Keratinocyte (primary cell): ENCODE results near the gene SHROOM1. TPM values are rescaled to one million over a fixed set of nuclear protein-coding genes. Genes with fewer than 3 reads are reported as not detected.

Source experiments
- DNase-seq: peaks from one replicate; pipeline ENCODE4 v3.0.0-alpha.2; 2011; ENCODE audit warnings: low read depth, missing footprints, low spot score
- FAIRE-seq: peaks from 2 replicates; lab custom pipeline; 2011; peaks lifted over from hg19 to GRCh38; lab: Jason Lieb, UNC
- H2AFZ ChIP-seq: 2 replicates; pipeline ENCODE4 v1.6.0; 2012; ENCODE audit warnings: low read length, control low read depth, inconsistent platforms; ENCODE audit not compliant: control insufficient read depth
- H3K27ac ChIP-seq: 2 replicates; pipeline ENCODE4 v1.5.1; 2011; ENCODE audit warnings: low read length; ENCODE audit not compliant: control insufficient read depth, insufficient read depth
- H3K27me3 ChIP-seq: 3 replicates; pipeline ENCODE4 v1.6.0; 2011; ENCODE audit warnings: low read length; ENCODE audit not compliant: control insufficient read depth, insufficient read depth; ENCODE audit errors: extremely low read depth
- H3K36me3 ChIP-seq, 2 experiments: 2 replicates in 1 of 2; 3 replicates in 1 of 2; pipeline ENCODE4 v1.5.1; 2011; ENCODE audit warnings: low read length in 2 of 2, mild to moderate bottlenecking in 1 of 2; ENCODE audit not compliant: control insufficient read depth in 2 of 2, insufficient read depth in 2 of 2; ENCODE audit errors: extremely low read depth in 1 of 2
- H3K4me1 ChIP-seq: 3 replicates; pipeline ENCODE4 v1.5.1; 2011; ENCODE audit warnings: low read length; ENCODE audit not compliant: control insufficient read depth, insufficient read depth; ENCODE audit errors: extremely low read depth
- H3K4me2 ChIP-seq: 3 replicates; pipeline ENCODE4 v1.6.0; 2011; ENCODE audit warnings: low read depth, low read length; ENCODE audit not compliant: control insufficient read depth, insufficient read depth; ENCODE audit errors: extremely low read depth
- H3K4me3 ChIP-seq, 3 experiments: fragments of 200-600 bp in 1 of 3; sonication (generic) in 1 of 3; 2 replicates in 2 of 3; 3 replicates in 1 of 3; pipeline ENCODE4 v1.5.1; 2011 to 2016; ENCODE audit warnings: low read length in 3 of 3, mild to moderate bottlenecking in 3 of 3, control low read depth in 2 of 3, inconsistent platforms in 1 of 3, low read depth in 1 of 3, mixed read lengths in 1 of 3, mixed run types in 1 of 3, moderate library complexity in 1 of 3; ENCODE audit not compliant: control insufficient read depth in 2 of 3, insufficient read depth in 2 of 3; ENCODE audit errors: extremely low read depth in 1 of 3
- H3K79me2 ChIP-seq: 2 replicates; pipeline ENCODE4 v1.6.0; 2012; ENCODE audit warnings: low read length; ENCODE audit not compliant: control insufficient read depth, insufficient read depth
- H3K9ac ChIP-seq: 3 replicates; pipeline ENCODE4 v1.6.0; 2011; ENCODE audit warnings: low read length; ENCODE audit not compliant: control insufficient read depth, insufficient read depth; ENCODE audit errors: extremely low read depth
- H3K9me1 ChIP-seq: 3 replicates; pipeline ENCODE4 v1.6.0; 2011; ENCODE audit warnings: low read length; ENCODE audit not compliant: control insufficient read depth, insufficient read depth; ENCODE audit errors: extremely low read depth
- H3K9me3 ChIP-seq: 2 replicates; pipeline ENCODE4 v1.5.1; 2012; ENCODE audit warnings: low read depth, low read length; ENCODE audit not compliant: control insufficient read depth
- H4K20me1 ChIP-seq: 3 replicates; pipeline ENCODE4 v1.6.0; 2011; ENCODE audit warnings: low read length; ENCODE audit not compliant: control insufficient read depth, insufficient read depth; ENCODE audit errors: extremely low read depth
- CTCF ChIP-seq, 3 experiments: IDR thresholded peaks in 1 of 3; conservative IDR thresholded peaks in 1 of 3; optimal IDR thresholded peaks in 1 of 3; 2 replicates in 2 of 3; 3 replicates in 1 of 3; pipeline versions ENCODE3 to v1.5.1; 2011; ENCODE audit warnings: low read length in 3 of 3, mild to moderate bottlenecking in 3 of 3, moderate library complexity in 2 of 3, control low read depth in 1 of 3, inconsistent platforms in 1 of 3; ENCODE audit not compliant: insufficient read depth in 2 of 3; ENCODE audit errors: extremely low read depth in 1 of 3
- EZH2 ChIP-seq: IDR thresholded peaks from one replicate; pipeline ENCODE4 v1.6.1; 2012; ENCODE audit warnings: inconsistent platforms, mild to moderate bottlenecking, low read length, moderate library complexity
- dilution Hi-C: fragments of 300-500 bp; cut with MboI; formaldehyde crosslinking; loops from one replicate; pipeline ENCODE4 v1.7.0; 2020; ENCODE audit warnings: low sequenced_read_pairs; ENCODE audit not compliant: extremely low pct_ligation_motif_present
- polyA plus RNA-seq, 5 experiments: library from polyadenylated mRNA; depleted of rRNA in 3 of 5; stranded (reverse) in 3 of 5; stranded (forward) in 1 of 5; unstranded in 1 of 5; fragments of >200 nt; gene quantifications; 1 replicate in 1 of 5; 2 replicates in 3 of 5; 3 replicates in 1 of 5; pipeline versions ENCODE4 v1.2.1 to v1.2.3, GENCODE V29; 2011 to 2012; ENCODE audit warnings: missing spikeins in 2 of 5, low read depth in 1 of 5, low replicate concordance in 1 of 5

SHROOM1 gene
- polyA plus RNA-seq, 1 donor (not counting 4 experiments of a cell fraction or from before 2014, with no cell fraction given) = 0.25 TPM

GRCh38 chr5:132865668-132866341 lies 35.4 kb upstream of the SHROOM1 start:
- FAIRE-seq = no peak
- H3K27me3 ChIP-seq = no peaks in the 10 kb centered on the region
- dilution Hi-C loops = no loop called here

GRCh38 chr5:132860742-132861141 lies 30.3 kb upstream of the SHROOM1 start:
- Histone ChIP-seq H3K9me1 (no peaks in the 10 kb centered on the region), H3K9ac (no peak overlapping the region), H3K27me3 (no peaks in the 10 kb centered on the region), H3K36me3 (no peaks in the 10 kb centered on the region), H3K4me2 (no peak overlapping the region), H3K9me3 (no peaks in the 10 kb centered on the region), H3K4me3 (no peak overlapping the region), H3K27ac (no peak overlapping the region), H3K79me2 (no peaks in the 10 kb centered on the region), H4K20me1 (no peaks in the 10 kb centered on the region), H3K4me1 (peaks cover 3% of the 10 kb centered on the region), H2AFZ (no peak overlapping the region)
- FAIRE-seq = no peak
- TF ChIP-seq EZH2 = no peak
- no peak for TF ChIP-seq CTCF (optimal IDR thresholded peaks at IDR 0.05 in 1 of 3, IDR thresholded peaks at IDR 0.05 in 1 of 3, conservative IDR thresholded peaks at IDR 0.05 in 1 of 3; ENCODE audit: extremely low read depth in 1 of 3, insufficient read depth in 2 of 3, low read length in 3 of 3)
- DNase-seq = no peak
- dilution Hi-C loops = no loop called here

More at GRCh38 chr5:132865668-132866341, 35.4 kb upstream of the SHROOM1 start:
- Histone ChIP-seq H3K4me3 (peak overlapping the region; percentile 69 to 99 (median 98)), H4K20me1 (peaks cover 2% of the 10 kb centered on the region), H2AFZ (peak overlapping the region; percentile 91), H3K36me3 (peaks cover 0 to 14% of the 10 kb centered on the region in 2 experiments), H3K4me1 (peaks cover 14% of the 10 kb centered on the region), H3K9ac (peak overlapping the region; percentile 96), H3K27ac (peak overlapping the region; percentile 91), H3K79me2 (peaks cover 17% of the 10 kb centered on the region), H3K9me1 (no peaks in the 10 kb centered on the region), H3K4me2 (peak overlapping the region; percentile 89), H3K9me3 (no peaks in the 10 kb centered on the region)
- DNase-seq = no peak
- no peak for TF ChIP-seq EZH2
- no peak for TF ChIP-seq CTCF (optimal IDR thresholded peaks at IDR 0.05 in 1 of 3, IDR thresholded peaks at IDR 0.05 in 1 of 3, conservative IDR thresholded peaks at IDR 0.05 in 1 of 3; ENCODE audit: extremely low read depth in 1 of 3, insufficient read depth in 2 of 3, low read length in 3 of 3)
